Prostate gland (tissue), 2 donors: Measurements from ENCODE around the gene ACTL10. TPM values are rescaled to one million over a fixed set of nuclear protein-coding genes. Genes with fewer than 3 reads are reported as not detected.

Experiments used
- DNase-seq: peaks from one replicate; pipeline ENCODE4 v3.0.0-alpha.2; 2019; ENCODE audit warnings: low spot score
- H3K27ac ChIP-seq, 2 donors: fragments of 200-600 bp; sonication (generic); 2 replicates each; pipeline ENCODE4 v1.5.1; 2017 to 2019
- H3K27me3 ChIP-seq: fragments of 200-600 bp; sonication (generic); replicated peaks from 2 replicates; pipeline ENCODE4 v1.5.1; 2019; ENCODE audit not compliant: insufficient read depth
- H3K36me3 ChIP-seq, 2 donors: fragments of 200-600 bp; sonication (generic); 1 replicate in 1 of 2; 2 replicates in 1 of 2; pipeline versions ENCODE4 v1.5.1 to v1.8.1; 2017 to 2019
- H3K4me1 ChIP-seq: fragments of 200-600 bp; sonication (generic); replicated peaks from 2 replicates; pipeline ENCODE4 v1.5.1; 2019
- H3K4me3 ChIP-seq, 2 donors: fragments of 200-600 bp; sonication (generic); 2 replicates each; pipeline ENCODE4 v1.5.1; 2017 to 2019
- H3K9me3 ChIP-seq: fragments of 200-600 bp; sonication (generic); 2 replicates; pipeline ENCODE4 v1.5.1; 2017
- CTCF ChIP-seq, 4 experiments: fragments of 200-600 bp in 2 of 4; fragments of 450-650 bp in 2 of 4; sonication (generic) in 2 of 4; IDR thresholded peaks; 1 replicate in 3 of 4; 2 replicates in 1 of 4; pipeline ENCODE4 v1.5.1; 2016 to 2019; ENCODE audit warnings: antibody characterized with exemption in 4 of 4, mild to moderate bottlenecking in 2 of 4, moderate library complexity in 2 of 4
- POLR2A ChIP-seq: fragments of 450-650 bp; IDR thresholded peaks from one replicate; pipeline ENCODE4 v1.6.1; 2016; ENCODE audit warnings: antibody characterized with exemption, mild to moderate bottlenecking
- POLR2AphosphoS5 ChIP-seq: sonication (generic); formaldehyde crosslinking; IDR thresholded peaks from one replicate; pipeline ENCODE4 v1.6.1; 2017; ENCODE audit warnings: antibody characterized with exemption
- WGBS: methylation state at CpG from one replicate; pipeline ENCODE4 v1.1.5; 2018; 5-methylcytosine and 5-hydroxymethylcytosine counted together
- intact Hi-C: fragments of 100-400 bp; cut with DNase I; formaldehyde crosslinking; loops from one replicate; pipeline ENCODE4 v1.14.2; 2022
- total RNA-seq, 2 donors: library from RNA; depleted of rRNA; stranded (reverse); fragments of >200 nt; gene quantifications; one replicate each; pipeline ENCODE4 v1.1.0, GENCODE V29; 2016

The ACTL10 gene
- total RNA-seq, 2 donors from 2014 or later, result 7.9 to 8.5 TPM

- 89% methylated on average over 2 of the region's 2 CpGs for WGBS
- H3K9me3 ChIP-seq, result no peaks in the 10 kb centered on the region
These were observed 49.8 kb downstream of the ACTL10 start for GRCh38 chr20:33716498-33716897.

More at GRCh38 chr20:33716498-33716897, 49.8 kb downstream of the ACTL10 start:
- DNase-seq, result no peak
- H3K4me3 ChIP-seq, result no peak overlapping the region
- TF ChIP-seq CTCF (IDR thresholded peaks at IDR 0.05) (no peak), POLR2AphosphoS5 (no peak), POLR2A (no peak)
- H3K4me1 ChIP-seq, result peaks cover 9% of the 10 kb centered on the region
- no peaks in the 10 kb centered on the region for H3K36me3 ChIP-seq
- intact Hi-C loops, result no loop called here
- H3K27me3 ChIP-seq, result no peaks in the 10 kb centered on the region
- H3K27ac ChIP-seq, result no peak overlapping the region

Other genes with a start within 250 kb of the ACTL10 start
- 100 to 1,000 TPM in 1 of 2 donors, 10 to 100 TPM in 1; 25.4 to 128 TPM for gene SNTA1, start 223.2 kb upstream of the ACTL10 start, total RNA-seq
- 10 to 100 TPM; 40.3 to 54.6 TPM for gene CBFA2T2, start 176.8 kb upstream of the ACTL10 start, total RNA-seq
- under 1 TPM; 0.14 to 0.91 TPM for gene C20orf144, start 4.6 kb upstream of the ACTL10 start, total RNA-seq
- 100 to 1,000 TPM; 142 to 156 TPM for gene NECAB3, start 7.5 kb downstream of the ACTL10 start, total RNA-seq
- gene E2F1, start 19.4 kb downstream of the ACTL10 start, total RNA-seq, result 10 to 100 TPM in 1 of 2 donors, 1 to 10 TPM in 1; 2.0 to 10.1 TPM
- 10 to 100 TPM; 13.3 to 25.5 TPM for gene PXMP4, start 53.4 kb downstream of the ACTL10 start, total RNA-seq
- gene ZNF341, start 65.1 kb downstream of the ACTL10 start, total RNA-seq, result 1 to 10 TPM; 2.8 to 7.0 TPM
- gene CHMP4B, start 144.4 kb downstream of the ACTL10 start, total RNA-seq, result 10 to 100 TPM; 75.7 to 85.8 TPM